RCC 7860 (cell line): ENCODE data around the gene SHBG.

Experiments
- DNase-seq: peaks from one replicate; pipeline ENCODE4 v3.0.0-alpha.2; 2015; ENCODE audit warnings: low spot score
- FAIRE-seq: peaks from 2 replicates; lab custom pipeline; 2012; peaks lifted over from hg19 to GRCh38; lab: Jason Lieb, UNC

Gene SHBG

GRCh38 chr17:7644775-7645174 is 14.8 kb downstream of the SHBG start:
- no peak for FAIRE-seq
- no peak for DNase-seq

- FAIRE-seq (no peak), DNase-seq (no peak)
Observed at GRCh38 chr17:7646457-7646856, 16.5 kb downstream of the SHBG start.

GRCh38 chr17:7647018-7647417 is 17.1 kb downstream of the SHBG start:
- DNase-seq (no peak), FAIRE-seq (no peak)

- no peak for FAIRE-seq
- no peak for DNase-seq
Observed at GRCh38 chr17:7650509-7651096, 20.7 kb downstream of the SHBG start, which contains the start of gene ATP1B2. TSS of gene ATP1B2 (plus strand) at chr17:7650926. CDS start at chr17:7651519, 593 bp downstream.

- no peak for FAIRE-seq
- no peak for DNase-seq
Observed at GRCh38 chr17:7651097-7651664, 21.2 kb downstream of the SHBG start.

GRCh38 chr17:7651665-7652387 is 21.9 kb downstream of the SHBG start:
- DNase-seq (no peak), FAIRE-seq (no peak)

GRCh38 chr17:7652388-7653356 is 22.7 kb downstream of the SHBG start:
- DNase-seq (no peak), FAIRE-seq (no peak)

- FAIRE-seq (no peak), DNase-seq (no peak)
Observed at GRCh38 chr17:7654832-7655540, 25.1 kb downstream of the SHBG start.

- DNase-seq: no peak
- no peak for FAIRE-seq
Observed at GRCh38 chr17:7655541-7655840, 25.6 kb downstream of the SHBG start.

GRCh38 chr17:7656958-7657609 is 27.1 kb downstream of the SHBG start:
- FAIRE-seq: no peak
- DNase-seq: no peak

GRCh38 chr17:7667656-7668406 is 37.9 kb downstream of the SHBG start:
- no peak for DNase-seq
- FAIRE-seq: no peak

GRCh38 chr17:7668482-7668881 is 38.5 kb downstream of the SHBG start:
- no peak for DNase-seq
- no peak for FAIRE-seq

- no peak for FAIRE-seq
- DNase-seq: peak; percentile 9
Observed at GRCh38 chr17:7673239-7673638, 43.3 kb downstream of the SHBG start.

GRCh38 chr17:7674934-7675333 is 45.0 kb downstream of the SHBG start:
- FAIRE-seq (no peak), DNase-seq (no peak)

- no peak for FAIRE-seq
- no peak for DNase-seq
Observed at GRCh38 chr17:7676533-7676932, 46.6 kb downstream of the SHBG start.

- no peak for DNase-seq
- no peak for FAIRE-seq
Observed at GRCh38 chr17:7677388-7678067, 47.6 kb downstream of the SHBG start.
